Effector CD8-positive, alpha-beta T cell (primary cell): ENCODE data around the gene SOX5.

ENCODE experiments used
- DNase-seq: peaks from one replicate; lab custom pipeline; 2025; lab: John Stamatoyannopoulos, UW

Gene SOX5

GRCh38 chr12:23600919-23601318, 348.6 kb downstream of the SOX5 start:
- DNase-seq, result no peak

- DNase-seq, result no peak
Measured at GRCh38 chr12:23596568-23596967, 352.9 kb downstream of the SOX5 start.

- DNase-seq, result no peak
Measured at GRCh38 chr12:23587833-23588559, 361.5 kb downstream of the SOX5 start.

GRCh38 chr12:23585782-23586163, 363.7 kb downstream of the SOX5 start:
- no peak for DNase-seq

- DNase-seq, result no peak
Measured at GRCh38 chr12:23585156-23585781, 364.2 kb downstream of the SOX5 start.

- DNase-seq, result no peak
Measured at GRCh38 chr12:23581913-23582312, 367.6 kb downstream of the SOX5 start.

- DNase-seq, result no peak
Measured at GRCh38 chr12:23579257-23579656, 370.2 kb downstream of the SOX5 start.

GRCh38 chr12:23576372-23576771, 373.1 kb downstream of the SOX5 start:
- no peak for DNase-seq

GRCh38 chr12:23569356-23569755, 380.1 kb downstream of the SOX5 start:
- no peak for DNase-seq

- DNase-seq, result no peak
Measured at GRCh38 chr12:23566133-23566532, 383.3 kb downstream of the SOX5 start.

- no peak for DNase-seq
Measured at GRCh38 chr12:23564451-23565152, 384.9 kb downstream of the SOX5 start.

GRCh38 chr12:23561364-23562345, 387.8 kb downstream of the SOX5 start:
- DNase-seq, result no peak

GRCh38 chr12:23560611-23561010, 388.9 kb downstream of the SOX5 start:
- no peak for DNase-seq

GRCh38 chr12:23559268-23559753, 390.2 kb downstream of the SOX5 start:
- no peak for DNase-seq

GRCh38 chr12:23556661-23557060, 392.8 kb downstream of the SOX5 start:
- no peak for DNase-seq

- DNase-seq, result no peak
Measured at GRCh38 chr12:23555825-23556207, 393.7 kb downstream of the SOX5 start.

GRCh38 chr12:23555180-23555824, 394.2 kb downstream of the SOX5 start:
- DNase-seq, result no peak

- no peak for DNase-seq
Measured at GRCh38 chr12:23552417-23552816, 397.1 kb downstream of the SOX5 start.

GRCh38 chr12:23550753-23551152, 398.7 kb downstream of the SOX5 start:
- DNase-seq, result no peak

- DNase-seq, result no peak
Measured at GRCh38 chr12:23548742-23549141, 400.7 kb downstream of the SOX5 start.

- DNase-seq, result no peak
Measured at GRCh38 chr12:23546756-23547155, 402.7 kb downstream of the SOX5 start.
